HG02623 (cell line): ENCODE results near the gene WASF2.
"Not testable (repeated sequence)": the region's sequence is repeated elsewhere in the genome, so short reads cannot be mapped to it uniquely, and the experiment has no call there.

Experiments used
- ATAC-seq: cut with Tn5 transposase; IDR thresholded peaks from one replicate; pipeline ENCODE4 v1.9.1; 2021; ENCODE audit warnings: moderate library complexity; ENCODE audit not compliant: unreplicated experiment

Gene WASF2

DNA sequence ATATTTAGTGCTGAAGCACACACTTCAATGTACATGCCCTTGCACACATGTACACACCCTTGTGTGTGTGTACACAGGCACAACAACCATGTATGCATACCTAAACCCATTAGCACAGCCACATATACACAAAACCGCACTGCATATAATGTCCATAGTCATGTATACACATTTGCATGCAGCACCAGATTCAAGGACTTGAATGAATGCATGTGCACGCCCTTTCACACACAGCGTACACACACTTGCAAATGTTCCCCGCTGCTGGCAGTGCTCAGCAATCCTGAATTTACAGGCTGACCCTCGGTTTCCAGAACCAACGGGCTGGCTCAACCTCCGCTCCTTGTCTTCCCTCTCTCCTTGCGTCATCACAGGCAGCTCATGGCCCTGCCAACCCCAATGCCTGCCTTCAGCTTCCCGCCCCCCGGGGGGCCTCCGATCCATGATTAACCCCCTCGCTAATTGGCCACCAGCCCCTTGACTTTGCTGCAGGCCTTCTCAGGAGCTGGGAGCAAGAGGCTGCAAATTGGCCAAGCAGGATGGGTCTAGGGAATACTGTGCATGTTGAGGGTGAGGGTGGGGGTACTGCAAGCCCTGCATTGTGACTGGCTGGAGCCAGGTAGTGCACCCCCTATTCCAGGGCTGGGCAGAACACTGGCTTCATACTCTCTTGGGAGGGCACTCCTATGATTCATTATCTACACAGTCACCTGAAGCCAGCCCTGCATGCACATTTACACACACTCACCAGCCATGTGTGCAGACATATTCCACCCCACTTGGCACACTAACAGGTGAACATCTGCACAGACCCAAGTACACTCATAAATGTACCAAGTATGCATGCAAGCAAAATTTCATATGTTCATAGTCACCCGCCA, 89.6 kb downstream of the WASF2 start:
- ATAC-seq = no peak

- ATAC-seq = no peak
Observed at GRCh38 chr1:27399251-27400025, 90.5 kb downstream of the WASF2 start.

GRCh38 chr1:27398405-27399149, 91.4 kb downstream of the WASF2 start:
- no peak for ATAC-seq

DNA sequence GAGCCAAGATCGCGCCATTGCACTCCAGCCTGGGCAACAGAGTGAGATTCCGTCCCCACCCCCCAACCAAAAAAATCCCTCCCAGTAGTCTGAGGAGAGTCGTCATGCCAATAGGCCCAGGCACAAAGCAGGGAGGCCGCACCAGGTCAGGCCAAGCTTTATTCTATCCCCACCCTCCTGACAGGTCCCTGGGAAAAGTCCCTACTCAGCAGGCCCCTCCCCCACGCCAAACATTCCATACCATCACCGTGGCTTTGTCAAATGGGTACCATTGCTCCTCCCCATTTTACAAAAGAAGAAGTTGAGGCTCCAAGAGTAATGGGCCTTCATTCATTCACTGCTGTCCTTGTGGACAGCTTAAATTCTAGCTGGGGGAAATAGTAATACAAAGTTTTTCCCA, 92.2 kb downstream of the WASF2 start:
- no peak for ATAC-seq

GRCh38 chr1:27397110-27397509, 92.9 kb downstream of the WASF2 start:
- no peak for ATAC-seq

DNA sequence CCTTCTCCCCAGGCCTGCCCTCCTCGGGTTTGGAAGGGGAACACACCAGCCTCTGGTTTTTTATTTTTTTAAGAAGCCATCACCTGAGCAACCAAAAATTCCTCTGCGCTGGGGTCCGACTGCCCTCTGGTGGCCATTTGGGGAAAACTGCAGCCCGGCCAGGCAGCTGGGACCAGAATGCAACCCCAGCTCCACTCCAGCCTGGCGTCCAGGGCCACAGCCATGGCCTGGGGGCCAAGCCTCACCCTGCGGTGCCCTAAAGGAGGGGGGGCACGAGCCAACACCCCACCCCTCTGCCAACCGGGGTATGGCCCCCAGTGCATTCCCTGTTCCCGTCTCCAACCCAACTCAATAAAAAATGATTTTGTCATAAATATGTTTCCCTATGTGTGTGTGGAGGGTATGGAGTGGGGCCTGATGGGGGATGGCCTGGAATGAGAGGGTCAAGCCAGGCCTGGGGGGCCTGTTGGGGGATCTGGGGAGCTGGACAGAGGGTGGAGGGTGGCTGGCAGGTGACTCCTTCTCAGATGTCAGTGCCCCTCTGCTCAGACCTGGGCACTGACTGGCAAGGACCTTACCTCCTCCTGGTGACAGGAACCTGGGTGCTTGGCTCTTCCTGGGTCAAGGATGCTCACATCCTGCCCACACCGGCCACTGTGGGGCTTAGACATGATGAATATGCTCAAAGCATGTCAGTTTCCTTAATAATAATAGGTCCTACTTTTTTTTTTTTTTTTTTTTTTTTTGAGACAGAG, 94.3 kb downstream of the WASF2 start:
- ATAC-seq = no peak

DNA sequence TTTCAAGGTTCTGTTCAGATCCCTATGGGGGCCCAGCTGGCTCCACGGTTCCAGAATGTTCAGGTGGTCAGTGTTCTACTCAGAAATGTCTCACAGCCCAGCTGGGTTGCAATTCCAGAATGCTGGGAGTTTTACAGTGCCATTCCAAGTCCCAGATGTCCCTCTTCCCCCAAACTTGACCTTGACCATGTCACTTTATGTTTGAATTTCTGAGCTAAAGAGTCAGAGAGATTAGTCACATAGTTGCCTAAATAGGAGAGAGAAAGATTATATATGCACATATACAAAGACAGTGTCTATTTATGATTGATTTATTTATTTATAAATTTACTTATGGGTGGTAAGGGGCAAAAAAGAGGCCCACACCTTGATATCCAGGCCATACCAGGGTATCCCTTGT, 95.0 kb downstream of the WASF2 start:
- no peak for ATAC-seq

GRCh38 chr1:27394282-27394658, 95.7 kb downstream of the WASF2 start:
- no peak for ATAC-seq

- no peak for ATAC-seq
Observed at GRCh38 chr1:27393641-27394281, 96.2 kb downstream of the WASF2 start.

GRCh38 chr1:27392778-27393635, 97.0 kb downstream of the WASF2 start:
- ATAC-seq = no peak

GRCh38 chr1:27392096-27392777, 97.7 kb downstream of the WASF2 start, which contains the start of gene GPR3:
Gene GPR3, plus strand, starts transcription at chr1:27392622. Its CDS starts 1,177 bp downstream, at chr1:27393799.
- ATAC-seq = peak; percentile 63

GRCh38 chr1:27391511-27392095, 98.4 kb downstream of the WASF2 start:
- ATAC-seq = no peak

- ATAC-seq = no peak
Observed at GRCh38 chr1:27388337-27389005, 101.5 kb downstream of the WASF2 start.

DNA sequence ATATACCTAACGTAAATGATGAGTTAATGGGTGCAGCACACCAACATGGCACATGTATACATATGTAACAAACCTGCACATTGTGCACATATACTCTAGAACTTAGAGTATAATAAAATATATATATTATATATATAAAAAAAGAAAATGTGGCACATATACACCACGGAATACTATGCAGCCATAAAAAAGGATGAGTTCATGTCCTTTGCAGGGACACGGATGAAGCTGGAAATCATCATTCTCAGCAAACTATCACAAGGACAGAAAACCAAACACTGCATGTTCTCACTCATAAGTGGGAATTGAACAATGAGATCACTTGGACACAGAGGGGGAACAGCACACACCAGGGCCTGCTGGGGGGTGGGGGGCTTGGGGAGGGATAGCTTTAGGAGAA, 105.2 kb downstream of the WASF2 start:
- not testable (repeated sequence) for ATAC-seq

DNA sequence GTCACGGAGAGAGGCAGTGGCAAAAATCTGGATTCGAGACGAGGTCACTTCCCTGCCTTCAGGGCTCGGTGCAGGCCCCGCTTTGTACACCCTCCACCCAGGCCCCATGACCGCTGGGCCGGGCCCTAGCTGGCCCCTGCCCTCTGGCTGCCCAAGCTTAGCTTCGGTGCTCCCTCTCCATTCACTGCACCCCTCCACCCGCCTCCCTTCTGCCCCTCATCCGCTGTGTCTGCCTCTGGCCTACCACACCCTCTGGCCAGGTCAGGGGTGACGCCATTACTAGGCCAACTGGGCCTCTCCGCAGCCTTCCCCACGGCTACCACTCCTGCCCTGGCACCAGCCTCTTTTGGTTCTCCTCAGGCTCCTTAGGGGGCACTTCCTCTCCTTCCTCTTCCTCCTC, 106.3 kb downstream of the WASF2 start:
- ATAC-seq = no peak

DNA sequence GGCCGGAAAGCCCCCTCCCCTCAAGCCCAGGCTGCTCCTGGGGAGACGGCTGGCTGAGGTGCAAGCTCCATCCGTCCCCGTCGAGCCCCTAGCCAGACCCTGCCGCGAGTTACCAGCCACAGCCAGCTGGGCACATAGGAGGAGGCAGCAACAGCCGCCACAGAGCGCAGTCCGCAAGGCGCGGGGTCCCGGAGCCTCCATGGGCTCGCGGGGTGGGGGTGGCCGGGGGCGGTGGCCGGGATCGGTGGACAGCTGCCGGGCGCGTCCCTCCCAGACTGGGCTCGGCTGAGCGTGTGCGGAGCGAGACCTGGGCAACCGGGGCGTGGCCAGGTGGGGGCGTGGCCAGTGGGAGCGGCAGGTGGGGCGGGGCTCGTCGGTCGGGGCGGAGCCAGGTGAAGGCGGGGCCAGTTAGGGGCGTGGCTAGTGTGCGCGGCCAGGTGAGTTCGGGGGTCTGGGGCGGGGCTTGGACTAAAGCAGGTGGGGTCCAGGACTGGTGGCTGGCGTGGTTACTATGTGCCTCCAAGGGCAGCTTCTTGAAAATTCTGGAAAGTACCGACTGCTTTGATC, 106.8 kb downstream of the WASF2 start, which contains the start of gene CD164L2:
Gene CD164L2 (minus strand): TSS at position 295 of the 567 bp plus-strand sequence. CDS start 94 bp downstream, at position 201.
- no peak for ATAC-seq
